ENCODE data around the gene LRMDA.
A peak's percentile ranks its signal among the peaks of the same experiment; 100 is the strongest.

The LRMDA gene

DNA sequence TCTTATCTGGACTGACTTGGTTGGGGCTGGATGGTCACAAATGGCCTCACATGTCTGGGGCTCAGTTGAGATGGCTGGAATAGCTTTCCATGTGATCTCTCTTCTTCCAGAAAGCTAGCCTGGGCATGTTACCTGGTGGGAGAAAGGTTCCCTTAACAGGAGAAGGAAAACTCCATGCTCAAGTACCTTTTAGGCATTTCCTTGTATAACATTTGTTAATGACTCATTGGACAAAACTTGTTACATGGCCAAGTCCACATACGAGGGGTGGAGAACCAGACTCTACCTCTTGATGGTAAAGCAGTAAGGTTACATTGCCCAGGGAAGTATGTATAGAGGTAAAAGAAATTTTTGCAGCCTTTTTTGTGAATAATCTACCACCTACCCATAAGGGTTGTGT is 826.4 kb downstream of the LRMDA start:
- no peak for DNase-seq

DNA sequence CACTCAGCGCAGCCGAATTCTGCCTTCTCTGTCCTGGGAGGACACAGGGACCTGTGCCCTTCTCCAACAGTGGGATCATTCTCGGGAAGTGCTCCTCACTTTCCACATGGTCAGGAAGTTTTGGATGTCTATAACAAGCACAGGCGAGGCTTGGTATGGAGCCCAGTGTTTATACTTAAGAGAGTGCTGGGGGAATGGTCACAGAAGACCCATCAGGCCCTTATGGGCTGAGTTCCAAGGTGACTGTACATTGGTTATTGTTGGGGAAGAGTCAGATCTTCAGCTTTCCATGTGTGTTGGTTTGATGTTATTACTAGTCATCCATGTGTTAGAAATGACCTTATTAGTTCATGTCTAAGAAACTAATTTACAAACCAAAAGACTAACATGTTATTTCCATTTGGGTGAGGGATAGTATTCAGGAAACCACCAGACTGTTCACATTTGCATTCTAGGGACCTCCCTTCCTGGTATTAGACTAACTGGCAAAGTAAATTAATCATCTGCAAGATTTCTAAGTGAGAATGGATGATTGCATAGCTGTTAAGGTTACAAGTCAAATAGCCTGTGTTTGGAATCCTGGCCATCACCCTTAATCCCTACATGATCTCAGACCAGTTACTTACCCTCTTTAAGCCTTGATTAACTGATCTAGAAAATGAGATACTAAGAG is 834.2 kb downstream of the LRMDA start:
- no peak for DNase-seq

DNA sequence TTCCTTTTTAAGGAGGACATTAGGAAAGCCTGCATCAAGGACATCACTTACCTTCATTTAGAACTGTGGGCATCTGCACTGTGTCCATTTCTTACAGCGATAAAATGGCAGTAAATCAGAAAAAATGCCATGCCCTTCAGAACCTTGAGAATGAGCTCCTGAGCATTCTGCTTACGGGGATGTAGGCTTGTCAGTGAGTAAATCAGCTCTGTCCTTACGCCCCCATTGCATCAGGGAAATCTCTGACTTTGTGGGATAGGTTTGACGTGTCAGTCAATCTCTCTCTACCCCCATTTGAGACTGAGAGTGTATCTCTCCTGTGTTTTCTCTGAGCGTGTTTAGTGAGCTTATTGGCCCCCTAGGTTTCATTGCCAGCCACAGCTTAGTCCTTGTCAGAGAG is 837.1 kb downstream of the LRMDA start:
- DNase-seq, result no peak

DNA sequence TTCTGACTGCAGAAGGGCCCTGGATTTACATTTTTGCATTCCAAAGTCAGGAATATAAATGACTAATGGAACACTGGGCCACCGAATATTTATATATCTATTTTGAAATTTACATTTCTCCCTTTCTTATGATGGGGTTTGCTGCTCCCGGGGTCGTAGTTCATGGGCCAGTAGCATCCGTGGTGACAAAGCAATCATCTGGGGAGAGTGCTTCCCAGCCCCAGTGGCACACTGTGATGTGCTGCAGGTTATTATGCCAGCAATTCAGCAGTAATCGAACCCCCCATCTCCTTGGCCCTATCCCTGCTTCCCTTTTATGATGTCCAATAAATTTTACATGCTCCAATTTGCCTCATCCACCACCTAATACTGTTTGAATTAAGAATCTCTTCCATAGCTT is 837.5 kb downstream of the LRMDA start:
- no peak for DNase-seq

DNA sequence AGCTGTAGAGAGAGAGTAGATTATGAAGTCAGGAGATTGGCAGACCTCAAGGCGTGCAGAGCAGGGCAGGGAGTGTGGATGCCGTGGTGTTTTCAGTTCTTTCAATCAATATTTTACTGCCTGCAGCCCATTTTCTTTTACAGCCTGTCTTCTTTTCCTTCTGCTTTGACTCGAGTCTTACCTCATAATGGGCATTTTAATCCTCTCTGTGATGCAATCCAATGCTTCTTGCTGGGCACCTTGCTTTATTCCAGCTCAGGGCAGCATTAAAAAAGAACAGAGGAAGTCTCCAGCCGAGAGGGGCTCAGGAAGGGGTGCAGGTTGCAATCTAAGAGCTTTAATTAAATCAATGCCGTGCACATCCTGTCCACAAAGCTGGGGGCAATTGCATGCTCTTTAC is 839.0 kb downstream of the LRMDA start:
- DNase-seq, result no peak

DNA sequence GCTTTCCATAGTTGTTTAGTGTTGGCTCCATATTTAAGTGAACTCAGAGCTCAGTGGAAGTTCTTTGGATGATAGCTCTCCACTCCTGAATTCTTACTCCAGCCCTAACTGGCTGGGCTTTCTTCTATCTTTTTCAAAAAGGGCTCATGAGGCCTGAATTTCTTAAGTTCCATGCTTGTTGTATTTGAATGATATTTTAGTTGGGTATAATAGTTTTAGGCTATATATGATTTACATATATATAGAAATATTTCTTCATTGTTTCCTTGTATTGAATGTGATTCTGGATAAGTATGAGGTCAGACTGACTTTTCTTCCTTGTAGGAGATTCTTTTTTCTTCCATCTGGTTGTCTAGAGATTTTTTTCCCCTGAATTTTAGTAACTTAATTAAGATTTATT is 843.5 kb downstream of the LRMDA start:
- no peak for DNase-seq

DNA sequence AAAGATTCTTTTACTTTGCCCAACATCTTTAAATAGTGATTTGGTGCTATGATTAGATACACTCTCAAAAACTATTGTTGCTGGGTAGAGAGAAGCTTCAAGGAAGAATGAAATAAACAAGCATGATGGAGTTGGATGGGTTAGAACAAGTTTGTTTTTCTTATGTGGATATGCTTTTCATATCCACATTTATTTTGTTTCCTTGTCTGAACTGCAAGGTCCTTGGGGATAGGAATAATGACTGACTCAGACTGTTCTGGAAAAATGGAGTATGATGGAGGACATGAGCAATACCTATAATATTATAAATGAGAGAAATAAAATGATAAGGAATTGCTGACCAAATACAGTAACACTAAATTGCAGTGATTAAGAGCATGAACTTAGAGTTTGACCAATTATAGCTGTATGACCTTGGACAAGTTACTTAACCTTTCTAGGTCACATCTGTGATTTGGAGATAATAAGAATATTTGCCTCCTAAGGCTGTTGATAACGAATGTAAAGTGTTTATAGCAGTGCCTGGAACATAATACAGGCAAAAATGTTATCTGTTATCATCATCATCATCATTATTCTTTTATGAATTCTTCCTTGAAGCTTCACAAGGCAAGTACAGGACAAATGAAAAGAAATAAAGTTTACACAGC is 847.5 kb downstream of the LRMDA start:
- no peak for DNase-seq

DNA sequence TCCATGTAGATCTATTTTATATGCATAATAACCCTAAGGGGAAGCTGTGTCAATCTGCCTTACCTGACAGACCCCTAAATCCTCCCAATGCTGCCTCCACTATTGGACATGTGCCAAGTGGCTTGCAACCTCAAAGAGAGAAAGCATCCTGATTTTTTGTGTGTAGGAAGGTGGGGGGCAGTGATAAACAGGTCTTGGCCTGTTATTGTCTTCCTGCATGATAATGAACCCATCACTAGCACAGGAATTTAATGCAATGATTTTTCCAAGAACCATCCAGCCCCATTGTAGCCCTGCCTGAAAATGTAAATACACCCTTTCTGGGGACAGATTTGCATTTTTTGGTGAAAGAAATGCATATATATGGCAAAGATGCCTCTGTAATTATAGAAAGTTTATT is 850.2 kb downstream of the LRMDA start:
- no peak for DNase-seq

DNA sequence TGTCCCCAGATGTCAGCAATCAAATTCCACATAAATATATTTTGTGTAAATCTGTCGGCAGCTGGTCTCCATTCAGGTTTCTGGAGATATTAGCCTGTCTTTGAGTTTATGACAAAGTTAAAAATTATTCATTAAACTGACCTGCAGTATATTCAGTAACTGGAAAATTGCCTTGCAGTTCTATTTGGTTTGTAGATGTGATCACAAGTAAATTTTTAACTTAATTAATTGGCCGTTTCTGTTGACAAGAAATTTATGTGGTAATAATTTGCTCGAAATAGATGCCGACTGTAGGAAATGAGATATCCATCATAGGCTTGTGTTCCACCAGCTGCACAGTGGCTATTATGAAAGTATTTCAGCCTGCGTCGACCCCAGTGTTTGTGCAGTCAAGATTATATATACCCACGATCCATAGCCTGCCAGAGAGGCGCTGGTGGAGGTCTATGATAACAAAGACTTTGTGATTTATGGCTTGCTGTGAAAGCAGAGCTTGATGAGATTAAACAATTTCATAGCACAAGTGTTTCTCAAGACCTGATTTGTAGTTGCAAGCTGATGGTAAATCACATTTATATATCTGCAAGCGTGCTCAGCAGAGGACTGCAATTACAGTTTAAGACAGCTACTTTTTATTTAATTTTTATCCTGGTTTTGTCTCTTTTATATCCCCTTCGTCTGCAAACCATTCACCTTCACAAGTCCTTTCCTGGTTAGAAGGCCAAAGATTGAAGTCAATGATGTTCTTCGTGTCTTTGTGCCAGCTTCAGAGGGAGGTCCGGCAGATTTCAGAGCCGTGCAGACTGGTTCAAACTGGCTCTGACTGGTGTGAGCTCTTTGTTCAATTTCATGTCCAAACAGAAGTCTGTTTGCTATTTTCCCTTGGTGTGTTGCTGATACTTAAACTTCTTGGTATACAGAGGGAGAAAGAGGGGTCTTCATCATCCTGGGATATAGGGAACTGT is 850.9 kb downstream of the LRMDA start:
- peak; percentile 32 for DNase-seq

DNA sequence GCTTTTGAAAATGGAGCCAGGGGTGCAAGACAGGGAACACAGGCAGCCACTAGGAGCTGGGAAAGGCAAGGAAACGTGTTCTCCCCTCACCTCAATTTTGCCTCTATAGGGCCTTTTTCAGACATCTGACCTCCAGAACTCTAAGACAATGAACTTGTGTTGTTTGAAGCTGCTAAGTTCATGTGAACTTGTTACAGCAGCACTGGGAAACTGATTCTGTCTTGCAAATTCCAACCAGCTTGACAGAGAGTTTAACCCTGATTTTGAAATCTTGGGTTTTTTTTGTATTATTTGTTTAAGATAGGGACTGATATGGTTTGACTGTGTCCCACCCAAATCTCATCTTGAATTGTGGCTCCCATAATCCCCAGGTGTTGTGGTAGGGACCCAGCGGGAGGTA is 852.9 kb downstream of the LRMDA start:
- no peak for DNase-seq

DNA sequence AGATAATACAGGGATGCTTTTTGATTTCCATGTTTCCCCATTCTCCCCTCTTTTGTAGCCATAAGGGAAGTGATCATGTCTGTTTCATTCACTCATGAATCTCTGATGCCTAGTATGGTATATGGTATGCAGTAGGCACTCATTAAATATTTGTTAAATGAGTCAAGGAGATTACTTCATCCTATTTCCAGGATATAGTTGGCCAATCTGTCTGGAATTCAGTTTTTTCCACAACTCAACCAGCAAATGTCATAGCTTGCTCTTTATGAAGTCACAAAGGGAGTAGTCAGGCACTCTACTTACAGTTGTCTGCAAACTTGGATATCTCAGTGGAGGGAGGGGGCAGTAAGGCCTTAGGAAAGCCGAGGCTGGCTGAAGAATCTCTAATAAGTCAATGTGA is 853.6 kb downstream of the LRMDA start:
- no peak for DNase-seq

DNA sequence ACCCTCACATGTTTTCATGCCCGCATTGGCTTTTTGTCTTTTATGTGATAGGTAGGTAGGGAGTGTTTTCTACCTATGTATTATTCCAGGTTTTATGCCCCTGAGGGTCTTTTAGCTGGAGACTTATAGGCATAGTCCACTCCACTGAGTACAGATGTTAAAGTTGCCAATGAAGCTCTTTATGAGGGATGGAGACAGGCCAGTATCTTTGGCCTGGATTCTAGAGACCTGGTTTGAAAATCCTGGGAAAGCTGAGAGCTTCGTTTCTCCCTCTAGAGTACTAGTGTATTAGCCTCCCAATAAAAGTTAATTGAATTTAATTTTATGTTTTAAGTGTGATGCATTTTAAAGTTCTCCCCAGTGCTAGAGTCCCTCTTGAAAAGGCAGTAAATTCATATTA is 854.1 kb downstream of the LRMDA start:
- no peak for DNase-seq

DNA sequence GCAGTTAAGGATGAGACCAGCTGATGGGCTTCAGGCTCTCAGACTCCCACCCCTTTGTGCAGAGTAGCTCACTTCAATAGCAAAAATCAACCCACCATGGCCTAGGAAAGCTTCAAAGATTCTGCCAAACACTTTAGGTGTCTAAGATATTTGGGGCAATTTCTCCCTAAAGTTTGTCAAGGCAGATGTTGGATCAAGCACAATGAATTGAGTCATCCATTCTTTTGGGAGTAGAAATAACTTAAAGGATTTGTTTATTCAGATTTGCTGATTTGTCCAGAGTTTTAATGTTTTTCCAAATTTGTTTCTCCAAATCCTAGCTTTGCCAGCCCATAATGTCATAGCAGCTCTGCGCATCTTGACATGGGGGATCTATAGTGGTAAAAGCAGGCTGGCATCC is 855.1 kb downstream of the LRMDA start:
- no peak for DNase-seq

DNA sequence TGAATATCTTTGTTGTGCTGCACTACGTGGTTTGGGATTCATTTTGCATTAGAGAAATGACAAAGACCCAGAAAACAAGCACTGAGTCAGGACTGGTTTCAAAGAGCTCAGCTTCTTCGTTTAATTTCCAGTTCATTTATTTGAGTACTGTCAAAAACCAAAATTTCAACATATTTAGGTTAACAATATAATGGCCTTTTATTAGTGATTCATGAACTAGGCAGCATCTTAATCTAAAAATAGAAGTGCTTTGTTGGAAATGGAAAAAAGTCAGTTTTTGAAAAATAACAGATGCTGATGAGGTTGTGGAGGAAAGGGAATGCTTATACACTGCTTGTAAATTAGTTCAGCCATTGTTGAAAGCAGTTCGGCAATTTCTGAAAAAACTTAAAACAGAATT is 856.4 kb downstream of the LRMDA start:
- DNase-seq, result no peak

DNA sequence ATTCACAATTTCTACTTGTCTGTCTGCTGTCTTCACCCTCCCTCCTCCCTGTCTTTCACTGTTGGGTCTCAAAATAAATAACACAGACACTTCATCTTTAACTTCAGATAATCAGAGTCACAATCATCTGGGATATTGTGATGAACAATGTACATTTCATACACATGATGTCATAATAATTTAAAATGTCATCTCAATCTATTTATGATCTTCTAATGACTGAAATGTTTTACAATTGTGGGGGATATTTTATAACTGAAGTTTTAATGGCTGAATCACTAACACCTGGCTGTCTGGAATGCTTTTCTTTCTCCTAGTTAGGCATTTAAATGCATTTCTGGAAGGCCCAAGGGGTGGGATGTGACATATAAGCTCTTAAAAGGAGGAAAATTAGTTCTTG is 859.8 kb downstream of the LRMDA start:
- peak; percentile 4 for DNase-seq

DNA sequence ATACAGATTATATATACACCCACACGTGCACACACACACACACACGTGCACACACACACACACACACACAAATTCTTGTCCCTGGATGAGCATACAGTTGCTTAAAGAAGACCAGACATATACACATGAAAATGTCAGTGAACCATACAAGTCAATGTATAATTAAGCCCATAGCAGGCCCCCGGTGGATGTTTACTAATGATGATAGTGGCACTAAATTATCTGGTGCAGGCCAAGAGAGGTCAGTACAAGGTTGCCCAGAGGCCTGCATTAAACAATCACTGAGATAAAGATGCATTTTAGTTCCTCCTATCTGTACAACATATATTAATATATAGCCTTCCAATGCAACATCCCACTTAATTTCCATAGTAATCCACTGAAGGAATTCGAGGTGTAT is 860.5 kb downstream of the LRMDA start:
- DNase-seq, result no peak

DNA sequence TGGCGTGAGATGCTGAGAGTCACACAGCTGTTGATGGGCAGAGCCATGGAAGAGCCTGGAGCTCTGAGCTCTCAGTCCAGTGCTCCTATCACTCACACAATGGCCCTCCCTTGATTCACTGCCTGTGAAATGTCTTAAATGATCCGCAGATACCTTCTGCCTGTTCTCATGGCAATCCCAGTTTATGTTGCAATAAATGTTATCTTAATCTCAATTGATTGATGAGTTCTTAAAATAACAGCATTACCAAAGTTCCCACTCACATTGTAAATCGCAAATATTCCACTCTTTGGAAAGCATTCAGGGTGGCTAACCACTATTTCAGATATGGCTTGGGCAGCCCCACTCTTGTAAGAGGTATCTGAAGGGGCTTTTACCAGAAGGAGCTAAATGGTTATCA is 865.5 kb downstream of the LRMDA start:
- no peak for DNase-seq

DNA sequence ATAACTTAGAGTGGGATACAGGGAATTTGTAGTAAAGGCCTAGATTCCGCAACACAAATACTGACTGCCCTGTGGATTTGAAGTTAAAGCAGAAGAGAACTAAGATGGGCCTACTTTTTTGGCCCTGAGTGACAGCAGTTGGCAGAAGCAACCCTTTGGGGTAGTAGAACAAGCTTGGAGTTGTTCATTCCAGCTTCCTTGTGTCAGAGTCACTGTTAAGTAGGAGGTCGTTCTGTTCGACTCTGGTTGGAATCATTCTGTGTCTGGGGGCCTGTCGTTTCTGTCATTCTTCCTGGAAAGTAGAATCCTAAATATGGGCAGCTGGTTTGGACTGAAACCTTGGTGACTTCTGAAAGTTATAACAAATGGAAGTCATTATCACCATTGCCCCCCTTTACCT is 865.9 kb downstream of the LRMDA start:
- DNase-seq, result no peak

DNA sequence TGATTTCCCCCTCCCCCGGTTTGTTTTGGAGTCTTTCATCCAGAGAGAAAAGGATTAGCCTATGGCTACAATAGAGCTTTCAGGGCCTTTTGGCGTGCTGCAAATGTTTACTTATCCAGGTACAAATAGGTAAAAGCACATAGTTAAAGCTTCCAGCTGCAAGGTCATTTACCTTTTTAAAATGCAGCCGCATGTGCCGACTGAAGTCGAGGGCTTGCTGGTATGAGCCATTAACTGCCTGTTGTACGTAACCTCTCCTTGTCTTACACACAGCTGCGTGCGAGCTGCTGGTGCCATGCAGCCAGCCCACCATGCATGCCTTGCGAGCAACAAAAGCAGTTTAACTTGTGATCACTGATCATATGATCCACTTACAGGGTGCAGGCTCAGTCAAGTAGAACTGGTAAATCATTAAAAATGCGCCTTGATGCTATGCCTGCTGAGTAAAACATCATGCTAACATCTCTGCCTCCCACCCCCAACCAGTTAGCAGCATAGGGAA is 866.4 kb downstream of the LRMDA start:
- DNase-seq, result peak; percentile 36

DNA sequence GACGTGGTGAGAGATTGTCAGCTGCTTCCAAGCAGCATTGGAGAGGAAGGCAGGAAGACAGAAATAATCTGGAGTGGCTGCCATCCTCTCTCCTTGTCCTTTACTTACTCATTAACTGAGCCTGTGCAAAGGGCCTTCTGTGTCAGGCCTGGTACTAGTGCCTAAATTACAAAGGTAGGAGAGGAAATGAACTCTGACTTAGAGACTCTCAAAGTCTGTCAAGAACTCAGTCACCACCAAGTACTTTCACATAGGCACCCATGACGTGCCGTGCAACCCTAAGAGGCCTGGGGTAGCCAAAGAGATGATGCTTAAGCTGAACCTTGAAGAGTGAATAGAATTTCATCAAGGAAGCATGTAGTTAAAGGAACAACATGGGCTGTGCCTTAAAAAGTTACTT is 866.9 kb downstream of the LRMDA start:
- DNase-seq, result no peak

DNA sequence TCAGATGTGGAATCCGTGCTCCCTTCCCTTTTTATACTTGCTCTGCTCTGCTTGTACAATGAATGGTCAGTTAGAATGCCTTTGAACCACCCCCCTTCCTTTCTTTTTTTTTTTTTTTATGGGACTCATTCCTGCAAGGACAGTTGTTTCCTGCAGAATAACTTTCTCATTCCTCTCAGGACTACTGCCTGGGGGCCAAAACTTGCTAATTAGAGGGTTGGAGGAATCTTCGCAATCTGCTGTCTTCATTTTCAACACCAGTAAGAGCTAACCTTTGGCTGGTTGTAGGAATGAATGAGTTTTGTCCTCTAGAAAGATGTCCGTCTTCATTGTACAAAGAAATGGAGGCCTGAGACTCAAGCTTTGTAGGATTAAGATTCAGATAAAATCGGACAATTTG is 868.1 kb downstream of the LRMDA start:
- DNase-seq, result no peak

DNA sequence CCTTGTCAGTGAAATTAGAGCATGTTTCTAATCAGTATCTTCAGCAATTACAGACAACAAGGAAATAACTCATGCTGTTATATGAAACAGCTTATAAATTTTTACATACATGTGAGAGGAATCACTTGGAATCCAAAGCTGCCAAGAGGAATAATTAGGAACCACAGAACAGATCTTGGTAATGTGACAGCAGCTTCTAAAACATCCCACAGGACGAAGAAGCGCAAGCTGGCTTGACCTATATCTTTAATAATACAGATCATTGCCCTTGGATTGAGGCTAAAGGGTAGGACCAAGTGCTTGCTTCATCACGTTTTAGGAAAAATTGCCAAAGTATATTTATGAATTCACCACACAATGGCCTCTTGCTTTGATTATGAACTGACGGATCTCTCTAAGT is 869.8 kb downstream of the LRMDA start:
- DNase-seq, result no peak

DNA sequence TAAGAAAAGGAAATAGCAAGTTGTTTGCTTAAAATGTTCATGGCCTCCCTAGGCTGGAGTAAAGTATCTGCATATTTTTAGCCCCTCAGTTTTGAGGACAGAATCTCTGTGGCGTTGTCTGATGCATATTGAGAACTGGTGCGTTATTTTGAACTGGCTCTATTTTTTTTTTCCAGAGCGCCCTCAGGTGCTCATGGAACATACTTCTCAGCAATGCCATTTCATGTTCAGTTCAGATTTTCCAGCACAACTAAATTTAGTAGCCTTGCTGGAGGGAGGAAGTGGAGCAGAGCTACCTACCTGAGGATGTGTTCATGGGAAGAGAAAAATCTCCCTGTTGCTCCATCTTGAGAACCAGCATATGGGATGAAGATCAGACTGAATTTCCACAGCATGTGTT is 870.5 kb downstream of the LRMDA start:
- DNase-seq, result peak; percentile 13

DNA sequence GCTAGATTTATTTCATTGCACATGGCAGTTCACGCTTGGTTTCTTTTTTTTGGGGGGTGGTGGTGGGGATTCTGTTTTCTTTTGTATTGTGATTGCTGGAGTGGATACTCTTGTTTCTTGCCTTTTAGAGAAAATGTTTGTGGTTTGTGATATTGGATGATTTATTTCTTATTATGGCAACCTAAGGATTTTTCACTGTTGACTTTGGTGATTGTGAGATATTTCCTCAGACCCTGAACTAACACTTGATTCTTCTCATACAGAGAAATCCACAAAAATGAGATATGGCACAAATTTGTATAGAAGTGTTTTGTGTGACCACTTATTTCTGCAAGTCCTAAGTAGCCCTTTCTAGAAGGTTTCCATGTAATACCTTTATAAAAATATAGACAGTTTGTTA is 871.1 kb downstream of the LRMDA start:
- DNase-seq, result no peak
